Neural crest cell (in vitro differentiated cells): Measurements from ENCODE around the gene NBR1. TPM values are rescaled to one million over a fixed set of nuclear protein-coding genes. Genes with fewer than 3 reads are reported as not detected.
"Not testable (repeated sequence)": the region's sequence is repeated elsewhere in the genome, so short reads cannot be mapped to it uniquely, and the experiment has no call there.

Experiments
- DNase-seq: peaks from one replicate; pipeline ENCODE4 v3.0.0; 2021; ENCODE audit warnings: low read depth, mixed read lengths, low spot score
- H3K27ac Mint-ChIP-seq: one replicate; pipeline ENCODE4 v1.8.0; 2021; ENCODE audit warnings: mild to moderate bottlenecking, mixed read lengths; ENCODE audit not compliant: unreplicated experiment
- H3K27me3 Mint-ChIP-seq: 2 replicates; pipeline ENCODE4 v1.8.0; 2021; ENCODE audit warnings: low read depth, mild to moderate bottlenecking, mixed read lengths
- H3K36me3 Mint-ChIP-seq: 2 replicates; pipeline ENCODE4 v1.8.0; 2021; ENCODE audit warnings: low read depth, mild to moderate bottlenecking, mixed read lengths
- H3K4me1 Mint-ChIP-seq: 2 replicates; pipeline ENCODE4 v1.8.0; 2021; ENCODE audit warnings: mixed read lengths
- H3K4me3 Mint-ChIP-seq: one replicate; pipeline ENCODE4 v1.8.0; 2021; ENCODE audit warnings: mild to moderate bottlenecking, mixed read lengths
- H3K9me3 Mint-ChIP-seq: 2 replicates; pipeline ENCODE4 v1.8.0; 2021; ENCODE audit warnings: mixed read lengths
- CTCF ChIP-seq: fragments of 200-600 bp; sonication (generic); conservative IDR thresholded peaks from 2 replicates; pipeline ENCODE4 v1.5.0; 2021; ENCODE audit warnings: antibody characterized with exemption, mild to moderate bottlenecking
- long read RNA-seq: library from polyadenylated mRNA; unstranded; transcript quantifications from one replicate; pipeline ENCODE4 v2.0.0, GENCODE V29; 2020
- total RNA-seq: library from RNA; stranded (reverse); gene quantifications from 2 replicates; pipeline ENCODE4 v1.2.1, GENCODE V29; 2021

The NBR1 gene, protein sequence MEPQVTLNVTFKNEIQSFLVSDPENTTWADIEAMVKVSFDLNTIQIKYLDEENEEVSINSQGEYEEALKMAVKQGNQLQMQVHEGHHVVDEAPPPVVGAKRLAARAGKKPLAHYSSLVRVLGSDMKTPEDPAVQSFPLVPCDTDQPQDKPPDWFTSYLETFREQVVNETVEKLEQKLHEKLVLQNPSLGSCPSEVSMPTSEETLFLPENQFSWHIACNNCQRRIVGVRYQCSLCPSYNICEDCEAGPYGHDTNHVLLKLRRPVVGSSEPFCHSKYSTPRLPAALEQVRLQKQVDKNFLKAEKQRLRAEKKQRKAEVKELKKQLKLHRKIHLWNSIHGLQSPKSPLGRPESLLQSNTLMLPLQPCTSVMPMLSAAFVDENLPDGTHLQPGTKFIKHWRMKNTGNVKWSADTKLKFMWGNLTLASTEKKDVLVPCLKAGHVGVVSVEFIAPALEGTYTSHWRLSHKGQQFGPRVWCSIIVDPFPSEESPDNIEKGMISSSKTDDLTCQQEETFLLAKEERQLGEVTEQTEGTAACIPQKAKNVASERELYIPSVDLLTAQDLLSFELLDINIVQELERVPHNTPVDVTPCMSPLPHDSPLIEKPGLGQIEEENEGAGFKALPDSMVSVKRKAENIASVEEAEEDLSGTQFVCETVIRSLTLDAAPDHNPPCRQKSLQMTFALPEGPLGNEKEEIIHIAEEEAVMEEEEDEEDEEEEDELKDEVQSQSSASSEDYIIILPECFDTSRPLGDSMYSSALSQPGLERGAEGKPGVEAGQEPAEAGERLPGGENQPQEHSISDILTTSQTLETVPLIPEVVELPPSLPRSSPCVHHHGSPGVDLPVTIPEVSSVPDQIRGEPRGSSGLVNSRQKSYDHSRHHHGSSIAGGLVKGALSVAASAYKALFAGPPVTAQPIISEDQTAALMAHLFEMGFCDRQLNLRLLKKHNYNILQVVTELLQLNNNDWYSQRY
- total RNA-seq, result 33.2 and 33.7 TPM in 2 replicates
- long read RNA-seq, partial matches to known transcripts, result 26 of 125 reads
- long read RNA-seq, other reads (novel, unspliced or antisense), result 99 of 125 reads

- no peaks in the 10 kb centered on the region for H3K9me3 Mint-ChIP-seq
- DNase-seq, result peak; percentile 96
- H3K4me3 Mint-ChIP-seq, result no peak within 1 kb of the TSS
- H3K36me3 Mint-ChIP-seq, result no peaks in the 10 kb centered on the region
- TF ChIP-seq CTCF, result peak; percentile 27
- no peak within 1 kb of the TSS for H3K27ac Mint-ChIP-seq
- H3K4me1 Mint-ChIP-seq, result peaks cover 10% of the 10 kb centered on the region
- H3K27me3 Mint-ChIP-seq, result no peaks in the 10 kb centered on the region
Observed at GRCh38 chr17:43170766-43171585, at the start of gene NBR1. Gene NBR1, plus strand, starts transcription at chr17:43171214. Its CDS starts 4,586 bp downstream, at chr17:43175800.

- no peak for TF ChIP-seq CTCF
- peaks cover 23% of the 10 kb centered on the region for H3K4me1 Mint-ChIP-seq
- peak within 1 kb of the TSS; percentile 95 for H3K4me3 Mint-ChIP-seq
- H3K27me3 Mint-ChIP-seq, result no peaks in the 10 kb centered on the region
- peaks cover 3% of the 10 kb centered on the region for H3K36me3 Mint-ChIP-seq
- DNase-seq, result peak; percentile 87
- peak within 1 kb of the TSS; percentile 98 for H3K27ac Mint-ChIP-seq
- no peaks in the 10 kb centered on the region for H3K9me3 Mint-ChIP-seq
Observed at GRCh38 chr17:43125133-43125966, 45.7 kb upstream of the NBR1 start, which contains the start of gene BRCA1. Gene BRCA1, minus strand, starts transcription at chr17:43125364. Its CDS starts 1,268 bp downstream, at chr17:43124096.

DNA sequence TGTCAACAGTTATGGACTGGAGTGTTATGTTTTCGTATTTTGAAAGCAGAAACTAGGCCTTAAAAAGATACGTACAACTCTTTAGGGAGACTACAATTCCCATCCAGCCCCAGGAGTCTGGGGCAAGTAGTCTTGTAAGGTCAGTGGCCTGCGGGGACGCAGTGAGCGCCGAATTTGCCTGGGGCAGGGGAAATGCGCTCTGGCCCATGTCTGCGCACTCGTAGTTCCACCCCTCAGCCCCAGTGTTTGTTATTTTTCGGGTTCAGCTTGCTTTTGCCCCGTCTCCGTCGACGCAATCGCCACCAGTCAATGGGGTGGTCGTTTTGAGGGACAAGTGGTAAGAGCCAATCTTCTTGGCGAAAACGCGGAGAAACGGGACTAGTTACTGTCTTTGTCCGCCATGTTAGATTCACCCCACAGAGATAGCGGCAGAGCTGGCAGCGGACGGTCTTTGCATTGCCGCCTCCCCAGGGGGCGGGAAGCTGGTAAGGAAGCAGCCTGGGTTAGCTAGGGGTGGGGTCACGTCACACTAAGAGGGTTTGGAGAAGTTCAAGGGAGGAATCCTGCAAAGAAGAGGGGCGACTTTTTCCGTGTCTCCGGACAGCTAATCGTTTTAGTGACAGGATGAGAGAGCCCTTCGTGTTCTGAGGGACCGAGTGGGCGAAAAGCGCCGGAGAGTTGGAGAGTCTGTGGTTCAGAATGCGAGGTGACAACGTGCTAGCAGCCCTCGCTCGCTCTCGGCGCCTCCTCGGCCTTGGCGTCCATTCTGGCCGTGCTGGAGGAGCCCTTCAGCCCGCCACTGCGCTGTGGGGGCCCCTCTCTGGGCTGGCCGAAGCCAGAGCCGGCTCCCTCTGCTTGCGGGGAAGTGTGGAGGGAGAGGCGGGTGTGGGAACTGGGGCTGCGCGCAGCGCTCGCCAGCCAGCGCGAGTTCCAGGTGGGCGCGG is 44.8 kb upstream of the NBR1 start:
- Mint-ChIP-seq H3K36me3 (peaks cover 3% of the 10 kb centered on the region), H3K9me3 (no peaks in the 10 kb centered on the region), H3K4me1 (peaks cover 23% of the 10 kb centered on the region), H3K27me3 (no peaks in the 10 kb centered on the region), H3K27ac (no peak overlapping the region), H3K4me3 (peak overlapping the region; percentile 95)
- no peak for DNase-seq
- no peak for TF ChIP-seq CTCF

DNA sequence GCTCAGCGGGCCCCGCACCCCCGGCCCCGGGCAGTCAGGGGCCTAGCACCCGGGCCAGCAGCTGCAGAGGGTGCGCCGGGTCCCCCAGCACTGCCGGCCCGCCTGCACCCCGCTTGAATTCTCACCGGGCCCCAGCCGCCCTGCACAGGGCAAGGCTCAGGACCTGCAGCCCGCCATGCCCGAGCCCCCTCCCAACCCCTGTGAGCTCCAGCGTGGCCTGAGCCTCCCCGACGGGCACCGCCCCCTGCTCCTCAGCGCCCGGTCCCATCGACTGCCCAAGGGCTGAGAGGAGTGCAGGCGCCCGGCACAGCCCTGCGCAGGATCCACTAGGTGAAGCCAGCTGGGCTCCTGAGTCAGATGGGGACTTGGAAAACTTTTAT is 44.1 kb upstream of the NBR1 start:
- no peak for DNase-seq
- Mint-ChIP-seq H3K9me3 (no peaks in the 10 kb centered on the region), H3K36me3 (peaks cover 3% of the 10 kb centered on the region), H3K27ac (no peak overlapping the region), H3K4me3 (peak overlapping the region; percentile 82), H3K27me3 (no peaks in the 10 kb centered on the region), H3K4me1 (peaks cover 23% of the 10 kb centered on the region)
- TF ChIP-seq CTCF, result no peak

GRCh38 chr17:43127333-43127876 is 43.6 kb upstream of the NBR1 start:
- H3K36me3 Mint-ChIP-seq, H3K27ac Mint-ChIP-seq, H3K9me3 Mint-ChIP-seq, H3K27me3 Mint-ChIP-seq, DNase-seq: not testable (repeated sequence)
- Mint-ChIP-seq H3K4me1 (peaks cover 23% of the 10 kb centered on the region), H3K4me3 (peak overlapping the region; percentile 82)
